H1 (cell line): ENCODE data around the gene SNHG17. TPM values are rescaled to one million over a fixed set of nuclear protein-coding genes. Genes with fewer than 3 reads are reported as not detected.

Experiments
- CTCF ChIA-PET: fragments of 300-600 bp; sonication (Branson Sonifier 250); formaldehyde crosslinking; loops from one replicate; lab custom pipeline; 2021; ENCODE audit not compliant: partially characterized antibody; lab: Charles Lee
- POLR2A ChIA-PET: fragments of 300-600 bp; sonication (Branson Sonifier 250); formaldehyde crosslinking; loops from one replicate; lab custom pipeline; 2021; ENCODE audit warnings: inconsistent platforms; ENCODE audit not compliant: partially characterized antibody; lab: Charles Lee
- DNase-seq, 2 experiments: peaks; one replicate each; pipeline versions ENCODE4 v3.0.0 to v3.0.0-alpha.2; 2010 to 2022; ENCODE audit warnings: low spot score in 2 of 2, low read depth in 1 of 2, mixed read lengths in 1 of 2
- FAIRE-seq: peaks from 2 replicates; lab custom pipeline; 2011; peaks lifted over from hg19 to GRCh38; lab: Jason Lieb, UNC
- H2AFZ ChIP-seq: 2 replicates; pipeline ENCODE4 v1.8.1; 2012; ENCODE audit warnings: low read length, inconsistent platforms
- H2AK5ac ChIP-seq: 2 replicates; pipeline ENCODE4 v1.6.1; 2013; ENCODE audit warnings: low read depth, low read length
- H2BK120ac ChIP-seq: replicated peaks from 2 replicates; pipeline ENCODE3; 2013; ENCODE audit warnings: low read depth, low read length, inconsistent platforms
- H2BK12ac ChIP-seq: 2 replicates; pipeline ENCODE4 v1.6.1; 2013; ENCODE audit warnings: low read depth, low read length
- H2BK15ac ChIP-seq: 2 replicates; pipeline ENCODE4 v1.6.1; 2013; ENCODE audit warnings: low read length
- H2BK20ac ChIP-seq: 2 replicates; pipeline ENCODE4 v1.6.1; 2013; ENCODE audit warnings: low read length
- H2BK5ac ChIP-seq: 2 replicates; pipeline ENCODE4 v1.6.1; 2013; ENCODE audit warnings: low read depth, low read length
- H3K14ac ChIP-seq: 2 replicates; pipeline ENCODE4 v1.6.1; 2013; ENCODE audit warnings: inconsistent platforms; ENCODE audit not compliant: insufficient read length
- H3K18ac ChIP-seq: 2 replicates; pipeline ENCODE4 v1.6.1; 2013; ENCODE audit warnings: low read length; ENCODE audit errors: extremely low read depth
- H3K23ac ChIP-seq: 2 replicates; pipeline ENCODE4 v1.6.1; 2013; ENCODE audit warnings: inconsistent platforms; ENCODE audit not compliant: insufficient read length
- H3K23me2 ChIP-seq: 2 replicates; pipeline ENCODE4 v1.6.1; 2013; ENCODE audit warnings: low read depth, low read length
- H3K27ac ChIP-seq: 2 replicates; pipeline ENCODE4 v1.6.1; 2011; ENCODE audit warnings: low read depth, low read length, inconsistent platforms
- H3K27me3 ChIP-seq, 4 experiments: replicated peaks in 1 of 4; 1 replicate in 1 of 4; 2 replicates in 3 of 4; pipeline versions ENCODE4 v1.6.1 to v1.8.1; 2011 to 2013; ENCODE audit warnings: low read length in 3 of 4, mild to moderate bottlenecking in 3 of 4, inconsistent platforms in 2 of 4, mixed read lengths in 2 of 4, moderate library complexity in 1 of 4; ENCODE audit not compliant: control insufficient read depth in 3 of 4, insufficient read depth in 3 of 4; ENCODE audit errors: extremely low read depth in 1 of 4
- H3K36me3 ChIP-seq, 4 experiments: 2 replicates each; pipeline versions ENCODE4 v1.6.1 to v1.8.1; 2011 to 2013; ENCODE audit warnings: mild to moderate bottlenecking in 4 of 4, low read length in 3 of 4, moderate library complexity in 2 of 4, control low read depth in 1 of 4, inconsistent platforms in 1 of 4; ENCODE audit not compliant: insufficient read depth in 4 of 4, control insufficient read depth in 2 of 4
- H3K4ac ChIP-seq: replicated peaks from 2 replicates; pipeline ENCODE3; 2013; ENCODE audit warnings: low read length, low read depth, mixed read lengths, inconsistent platforms; ENCODE audit not compliant: insufficient read length
- H3K4me1 ChIP-seq, 4 experiments: replicated peaks in 1 of 4; 1 replicate in 1 of 4; 2 replicates in 3 of 4; pipeline versions ENCODE4 v1.6.1 to v1.8.1; 2011 to 2013; ENCODE audit warnings: low read length in 3 of 4, inconsistent platforms in 2 of 4, mixed read lengths in 1 of 4; ENCODE audit not compliant: insufficient read depth in 4 of 4, control insufficient read depth in 3 of 4
- H3K4me2 ChIP-seq, 2 experiments: 2 replicates each; pipeline versions ENCODE4 v1.6.1 to v1.8.1; 2011 to 2013; ENCODE audit warnings: low read depth in 2 of 2, low read length in 2 of 2, control low read depth in 1 of 2, inconsistent platforms in 1 of 2, mild to moderate bottlenecking in 1 of 2; ENCODE audit not compliant: insufficient read depth in 1 of 2
- H3K4me3 ChIP-seq, 4 experiments: fragments of 200-600, 300-600 bp in 1 of 4; sonication (generic), shearing (Covaris generic), sonication (Bioruptor Twin) in 1 of 4; 2 replicates each; pipeline versions ENCODE4 v1.5.1 to v1.8.1; 2011 to 2016; ENCODE audit warnings: low read length in 4 of 4, low read depth in 3 of 4, control low read depth in 2 of 4, inconsistent platforms in 2 of 4, mild to moderate bottlenecking in 2 of 4, mixed read lengths in 1 of 4, moderate library complexity in 1 of 4; ENCODE audit not compliant: insufficient read depth in 2 of 4; ENCODE audit errors: extremely low read depth in 1 of 4
- H3K56ac ChIP-seq: replicated peaks from 2 replicates; pipeline ENCODE3; 2013; ENCODE audit warnings: low read depth, mild to moderate bottlenecking, mixed read lengths, low read length, inconsistent platforms; ENCODE audit not compliant: insufficient read length
- H3K79me1 ChIP-seq: 2 replicates; pipeline ENCODE4 v1.6.1; 2013; ENCODE audit warnings: low read depth, low read length, control low read depth
- H3K79me2 ChIP-seq, 2 experiments: 2 replicates each; pipeline versions ENCODE4 v1.6.1 to v1.8.1; 2012 to 2013; ENCODE audit warnings: low read length in 2 of 2, mild to moderate bottlenecking in 2 of 2, inconsistent platforms in 1 of 2; ENCODE audit not compliant: insufficient read depth in 2 of 2, control insufficient read depth in 1 of 2
- H3K9ac ChIP-seq, 4 experiments: replicated peaks in 1 of 4; 1 replicate in 1 of 4; 2 replicates in 3 of 4; pipeline versions ENCODE4 v1.6.1 to v1.8.1; 2011 to 2013; ENCODE audit warnings: low read depth in 3 of 4, low read length in 3 of 4, control low read depth in 2 of 4, mild to moderate bottlenecking in 2 of 4, moderate library complexity in 2 of 4, inconsistent platforms in 1 of 4; ENCODE audit errors: extremely low read depth in 1 of 4
- H3K9me3 ChIP-seq, 2 experiments: 2 replicates each; pipeline versions ENCODE4 v1.6.1 to v1.8.1; 2012 to 2013; ENCODE audit warnings: mild to moderate bottlenecking in 2 of 2, moderate library complexity in 2 of 2, control low read depth in 1 of 2, inconsistent platforms in 1 of 2, low read depth in 1 of 2, low read length in 1 of 2, mixed read lengths in 1 of 2; ENCODE audit not compliant: insufficient read depth in 2 of 2
- H4K20me1 ChIP-seq, 2 experiments: replicated peaks in 1 of 2; 2 replicates each; pipeline versions ENCODE3 to v1.8.1; 2011 to 2013; ENCODE audit warnings: inconsistent platforms in 2 of 2, low read length in 2 of 2, mild to moderate bottlenecking in 1 of 2; ENCODE audit not compliant: insufficient read depth in 2 of 2, control insufficient read depth in 1 of 2
- H4K5ac ChIP-seq: 2 replicates; pipeline ENCODE4 v1.6.1; 2013; ENCODE audit warnings: low read length, low read depth, mixed read lengths, inconsistent platforms; ENCODE audit not compliant: insufficient read length
- H4K8ac ChIP-seq: 2 replicates; pipeline ENCODE4 v1.8.0; 2013; ENCODE audit warnings: mild to moderate bottlenecking, moderate library complexity, low read length, inconsistent platforms; ENCODE audit not compliant: insufficient read depth; ENCODE audit errors: extremely low read depth
- H4K91ac ChIP-seq: replicated peaks from 2 replicates; pipeline ENCODE3; 2013; ENCODE audit warnings: low read length, mixed read lengths, inconsistent platforms; ENCODE audit not compliant: insufficient read length
- CEBPB ChIP-seq: IDR thresholded peaks from 2 replicates; pipeline ENCODE4 v1.6.1; 2012; ENCODE audit warnings: low read depth, low read length
- EP300 ChIP-seq, 2 experiments: IDR thresholded peaks; 1 replicate in 1 of 2; 2 replicates in 1 of 2; pipeline ENCODE4 v1.6.1; 2011 to 2012; ENCODE audit warnings: low read depth in 2 of 2, low read length in 2 of 2, mild to moderate bottlenecking in 2 of 2, borderline replicate concordance in 1 of 2, inconsistent platforms in 1 of 2, moderate library complexity in 1 of 2
- EZH2 ChIP-seq: fragments of 200-600 bp; sonication (generic); IDR thresholded peaks from 2 replicates; pipeline ENCODE4 v1.7.1; 2012; ENCODE audit warnings: low read depth, mild to moderate bottlenecking, moderate library complexity, low read length, inconsistent platforms; ENCODE audit not compliant: severe bottlenecking
- MAFK ChIP-seq: IDR thresholded peaks from 2 replicates; pipeline ENCODE4 v1.6.1; 2012; ENCODE audit warnings: low read depth, mild to moderate bottlenecking, improper control_type of control experiment, low read length
- NANOG ChIP-seq: IDR thresholded peaks from 2 replicates; pipeline ENCODE4 v1.6.1; 2011; ENCODE audit warnings: low read length, low read depth, mild to moderate bottlenecking, inconsistent platforms; ENCODE audit not compliant: insufficient read depth, poor library complexity, severe bottlenecking
- RBBP5 ChIP-seq: IDR thresholded peaks from 2 replicates; pipeline ENCODE4 v1.7.1; 2012; ENCODE audit warnings: low read depth, mild to moderate bottlenecking, inconsistent platforms, low read length, moderate library complexity, borderline replicate concordance
- RFX5 ChIP-seq: IDR thresholded peaks from 2 replicates; pipeline ENCODE4 v1.6.1; 2011; ENCODE audit warnings: low read depth, low read length, improper control_type of control experiment, borderline replicate concordance
- TAF1 ChIP-seq: IDR thresholded peaks from 2 replicates; pipeline ENCODE4 v1.6.1; 2011; ENCODE audit warnings: mild to moderate bottlenecking, low read depth, low read length
- WGBS, 2 experiments: shearing (Covaris generic) in 1 of 2; methylation state at CpG; one replicate each; pipeline versions ENCODE4 v1.1.6 to v1.1.7; 2013 to 2015; ENCODE audit warnings: low lambda C conversion rate in 2 of 2, mixed read lengths in 2 of 2, inconsistent platforms in 1 of 2, low coverage in 1 of 2, missing lambda C conversion rate in 1 of 2; ENCODE audit not compliant: insufficient replicate concordance in 2 of 2, insufficient coverage in 1 of 2, insufficient read length in 1 of 2; ENCODE audit errors: extremely low coverage in 1 of 2, missing lambda C conversion rate in 1 of 2; 5-methylcytosine and 5-hydroxymethylcytosine counted together
- polyA plus RNA-seq, 7 experiments: library from polyadenylated mRNA; depleted of rRNA in 3 of 7; stranded (reverse) in 5 of 7; unstranded in 2 of 7; fragments of >200 nt in 5 of 7; fragments of 200-250 nt in 2 of 7; gene quantifications; 1 replicate in 5 of 7; 2 replicates in 1 of 7; 4 replicates in 1 of 7; pipeline versions ENCODE4 v1.2.1 to v1.2.3, GENCODE V29; 2011 to 2013; ENCODE audit warnings: missing spikeins in 2 of 7, mixed read lengths in 2 of 7
- total RNA-seq: library from RNA; stranded (reverse); fragmentation: NEBNext Ultra II Directional; extraction: Animal tissue kit (Norgen Biotek cat#: 25700); gene quantifications from 2 replicates; pipeline ENCODE4 v1.2.1, GENCODE V29; 2021

SNHG17 gene
- total and polyA plus RNA-seq, 2 of the 8 experiments (the other 6 are each of a cell fraction or from before 2014, with no cell fraction given), result 59.4 to 59.8 TPM

GRCh38 chr20:38405132-38405531 is 30.0 kb downstream of the SNHG17 start:
- H3K56ac ChIP-seq, result no peak overlapping the region

More at GRCh38 chr20:38405132-38405531, 30.0 kb downstream of the SNHG17 start:
- no peak overlapping the region for H3K4me2 ChIP-seq
- no peak overlapping the region for H2AK5ac ChIP-seq
- H3K14ac ChIP-seq, result no peak overlapping the region
- H3K9me3 ChIP-seq, result peaks cover 6 to 15% of the 10 kb centered on the region in 2 experiments; a peak in 2 of 4 replicates
- CTCF ChIA-PET, result interaction anchor here (1.2 to 16.7 kb wide), 3 partner anchors 43 to 67 kb away, joined by 3 to 231 read pairs (median 27); no protein-coding TSS in a partner anchor
- POLR2A ChIA-PET, result interaction anchor here (1.2 to 1.8 kb wide), 3 partner anchors 10 to 15 kb away, joined by 3 to 4 read pairs (median 4); no protein-coding TSS in a partner anchor
- H3K23me2 ChIP-seq, result no peaks in the 10 kb centered on the region
- H3K79me1 ChIP-seq, result no peaks in the 10 kb centered on the region
- H2BK15ac ChIP-seq, result no peak overlapping the region
- H3K4me3 ChIP-seq, result no peak overlapping the region
- H2BK5ac ChIP-seq, result no peak overlapping the region
- no peak for TF ChIP-seq CEBPB
- no peak for TF ChIP-seq EP300 (IDR thresholded peaks at IDR 0.05; ENCODE audit: borderline replicate concordance in 1 of 2, low read depth in 2 of 2, low read length in 2 of 2)
- no peak for TF ChIP-seq MAFK
- no peak for TF ChIP-seq EZH2
- no peak for TF ChIP-seq TAF1
- no peak for TF ChIP-seq RFX5
- TF ChIP-seq RBBP5, result no peak
- TF ChIP-seq NANOG, result no peak
- no peak overlapping the region for H2BK20ac ChIP-seq
- H2BK120ac ChIP-seq, result no peak overlapping the region
- H3K4me1 ChIP-seq, result peaks cover 0 to 3% (median 0%) of the 10 kb centered on the region in 4 experiments; a peak in 1 of 7 replicates
- H4K20me1 ChIP-seq, result no peaks in the 10 kb centered on the region
- FAIRE-seq (no peak), DNase-seq (no peak)
- H3K27ac ChIP-seq, result no peak overlapping the region
- H3K9ac ChIP-seq, result no peak overlapping the region
- no peak overlapping the region for H3K18ac ChIP-seq
- no peak overlapping the region for H4K5ac ChIP-seq
- H3K79me2 ChIP-seq, result no peaks in the 10 kb centered on the region
- H3K23ac ChIP-seq, result no peak overlapping the region
- no peak overlapping the region for H2BK12ac ChIP-seq
- no peak overlapping the region for H3K4ac ChIP-seq
- H3K36me3 ChIP-seq, result no peaks in the 10 kb centered on the region
- H4K8ac ChIP-seq, result no peak overlapping the region
- 91% methylated on average over 2 of the region's 2 CpGs; no CpG with 5 or more reads in 1 of the 2 experiments for WGBS, 2 experiments
- no peak overlapping the region for H4K91ac ChIP-seq
- no peaks in the 10 kb centered on the region for H3K27me3 ChIP-seq
- H2AFZ ChIP-seq, result no peak overlapping the region
